Astrocyte (in vitro differentiated cells and primary cell): ENCODE measurements around the gene CD276. TPM values are rescaled to one million over a fixed set of nuclear protein-coding genes. Genes with fewer than 3 reads are reported as not detected.

Source experiments
- DNase-seq: peaks from one replicate; pipeline ENCODE4 v3.0.0-alpha.2; 2010; ENCODE audit warnings: low read depth
- FAIRE-seq: peaks from 2 replicates; lab custom pipeline; 2011; peaks lifted over from hg19 to GRCh38; lab: Jason Lieb, UNC
- H2AFZ ChIP-seq: 2 replicates; pipeline ENCODE4 v1.6.0; 2012; ENCODE audit warnings: low read depth, low read length, inconsistent platforms
- H3K27ac ChIP-seq: 2 replicates; pipeline ENCODE4 v1.5.1; 2011; ENCODE audit warnings: low read depth, low read length, inconsistent platforms
- H3K27me3 ChIP-seq: 2 replicates; pipeline ENCODE4 v1.6.0; 2011; ENCODE audit warnings: low read length, inconsistent platforms; ENCODE audit not compliant: insufficient read depth
- H3K36me3 ChIP-seq: 2 replicates; pipeline ENCODE4 v1.5.1; 2011; ENCODE audit warnings: low read length, inconsistent platforms; ENCODE audit not compliant: insufficient read depth
- H3K4me1 ChIP-seq: 2 replicates; pipeline ENCODE4 v1.5.1; 2011; ENCODE audit warnings: low read length, inconsistent platforms; ENCODE audit not compliant: insufficient read depth
- H3K4me2 ChIP-seq: 2 replicates; pipeline ENCODE4 v1.6.0; 2012; ENCODE audit warnings: low read length, inconsistent platforms
- H3K4me3 ChIP-seq: 2 replicates; pipeline ENCODE4 v1.5.1; 2011; ENCODE audit warnings: low read depth, mild to moderate bottlenecking, low read length, inconsistent platforms; ENCODE audit not compliant: insufficient read depth
- H3K79me2 ChIP-seq: 2 replicates; pipeline ENCODE4 v1.6.0; 2012; ENCODE audit warnings: mild to moderate bottlenecking, low read length, inconsistent platforms; ENCODE audit not compliant: insufficient read depth
- H3K9ac ChIP-seq: 2 replicates; pipeline ENCODE4 v1.6.0; 2012; ENCODE audit warnings: mild to moderate bottlenecking, low read length, inconsistent platforms
- H3K9me3 ChIP-seq: 2 replicates; pipeline ENCODE4 v1.5.1; 2012; ENCODE audit warnings: low read depth, mild to moderate bottlenecking, low read length, inconsistent platforms; ENCODE audit not compliant: insufficient read depth
- H4K20me1 ChIP-seq: 2 replicates; pipeline ENCODE4 v1.6.0; 2012; ENCODE audit warnings: low read length, inconsistent platforms; ENCODE audit not compliant: insufficient read depth
- H3K27ac Mint-ChIP-seq: one replicate; pipeline ENCODE4 v1.8.0; 2021; ENCODE audit warnings: mild to moderate bottlenecking, mixed read lengths; ENCODE audit not compliant: unreplicated experiment
- H3K27me3 Mint-ChIP-seq: one replicate; pipeline ENCODE4 v1.8.0; 2021; ENCODE audit warnings: low read depth, mixed read lengths; ENCODE audit not compliant: unreplicated experiment
- H3K36me3 Mint-ChIP-seq: one replicate; pipeline ENCODE4 v1.8.0; 2021; ENCODE audit warnings: low read depth, mixed read lengths; ENCODE audit not compliant: unreplicated experiment
- H3K4me1 Mint-ChIP-seq: one replicate; pipeline ENCODE4 v1.8.0; 2021; ENCODE audit warnings: low read depth, mixed read lengths; ENCODE audit not compliant: unreplicated experiment
- H3K4me3 Mint-ChIP-seq: one replicate; pipeline ENCODE4 v1.8.0; 2021; ENCODE audit warnings: mild to moderate bottlenecking, moderate library complexity, mixed read lengths; ENCODE audit not compliant: unreplicated experiment
- H3K9me3 Mint-ChIP-seq: one replicate; pipeline ENCODE4 v1.8.0; 2021; ENCODE audit warnings: mild to moderate bottlenecking, mixed read lengths; ENCODE audit not compliant: unreplicated experiment
- EZH2 ChIP-seq: IDR thresholded peaks from 2 replicates; pipeline ENCODE4 v1.6.1; 2012; ENCODE audit warnings: mild to moderate bottlenecking, low read length, inconsistent platforms; ENCODE audit not compliant: insufficient read depth
- total RNA-seq: library from RNA; stranded (reverse); gene quantifications from 2 replicates; pipeline ENCODE4 v1.2.1, GENCODE V29; 2021
- TF ChIP-seq, protein P1 (sequence below): IDR thresholded peaks from 2 replicates; pipeline ENCODE4 v1.5.1; 2011; ENCODE audit warnings: low read depth, mild to moderate bottlenecking, inconsistent platforms, low read length, moderate library complexity; ENCODE audit not compliant: insufficient read depth

The CD276 gene
- total RNA-seq, 1 donor from 2014 or later, result 225 TPM

DNA sequence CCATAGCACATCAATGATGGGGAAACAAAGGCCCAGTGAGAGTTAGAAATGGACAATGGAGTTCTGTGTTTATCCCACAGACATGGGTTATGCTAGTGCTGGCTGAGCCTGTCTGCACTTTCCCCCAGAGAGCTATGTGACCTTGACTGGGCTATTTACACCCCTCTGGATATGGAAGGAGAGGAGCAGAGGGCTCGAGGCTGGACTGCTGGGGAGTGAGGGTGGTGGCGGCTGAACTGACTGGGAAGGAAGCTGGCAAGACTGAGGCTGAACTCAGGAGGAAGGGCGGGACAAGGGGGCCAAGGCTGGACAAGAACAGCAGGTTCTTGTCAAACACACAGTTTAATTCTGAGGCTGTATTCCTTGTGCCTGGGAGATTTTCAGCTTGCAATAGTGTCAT is 79.7 kb downstream of the CD276 start:
- H2AFZ ChIP-seq, result no peak overlapping the region
- no peak for TF ChIP-seq EZH2
- TF ChIP-seq, protein P1, sequence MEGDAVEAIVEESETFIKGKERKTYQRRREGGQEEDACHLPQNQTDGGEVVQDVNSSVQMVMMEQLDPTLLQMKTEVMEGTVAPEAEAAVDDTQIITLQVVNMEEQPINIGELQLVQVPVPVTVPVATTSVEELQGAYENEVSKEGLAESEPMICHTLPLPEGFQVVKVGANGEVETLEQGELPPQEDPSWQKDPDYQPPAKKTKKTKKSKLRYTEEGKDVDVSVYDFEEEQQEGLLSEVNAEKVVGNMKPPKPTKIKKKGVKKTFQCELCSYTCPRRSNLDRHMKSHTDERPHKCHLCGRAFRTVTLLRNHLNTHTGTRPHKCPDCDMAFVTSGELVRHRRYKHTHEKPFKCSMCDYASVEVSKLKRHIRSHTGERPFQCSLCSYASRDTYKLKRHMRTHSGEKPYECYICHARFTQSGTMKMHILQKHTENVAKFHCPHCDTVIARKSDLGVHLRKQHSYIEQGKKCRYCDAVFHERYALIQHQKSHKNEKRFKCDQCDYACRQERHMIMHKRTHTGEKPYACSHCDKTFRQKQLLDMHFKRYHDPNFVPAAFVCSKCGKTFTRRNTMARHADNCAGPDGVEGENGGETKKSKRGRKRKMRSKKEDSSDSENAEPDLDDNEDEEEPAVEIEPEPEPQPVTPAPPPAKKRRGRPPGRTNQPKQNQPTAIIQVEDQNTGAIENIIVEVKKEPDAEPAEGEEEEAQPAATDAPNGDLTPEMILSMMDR, result no peak
- no peaks in the 10 kb centered on the region for H3K79me2 ChIP-seq
- no peak overlapping the region for H3K9ac ChIP-seq
- H3K4me2 ChIP-seq, result no peak overlapping the region
- no peaks in the 10 kb centered on the region for H3K4me1 ChIP-seq
- H3K36me3 Mint-ChIP-seq, result no peaks in the 10 kb centered on the region
- H3K4me1 Mint-ChIP-seq, result no peaks in the 10 kb centered on the region
- H3K27me3 Mint-ChIP-seq, result peaks cover 22% of the 10 kb centered on the region
- no peaks in the 10 kb centered on the region for H4K20me1 ChIP-seq
- FAIRE-seq, result no peak
- no peak overlapping the region for H3K4me3 ChIP-seq
- no peak overlapping the region for H3K4me3 Mint-ChIP-seq
- H3K27ac ChIP-seq, result no peak overlapping the region
- H3K9me3 ChIP-seq, result no peaks in the 10 kb centered on the region
- peaks cover 4% of the 10 kb centered on the region for H3K9me3 Mint-ChIP-seq
- no peak overlapping the region for H3K27ac Mint-ChIP-seq
- no peaks in the 10 kb centered on the region for H3K36me3 ChIP-seq
- DNase-seq, result no peak
- H3K27me3 ChIP-seq, result peaks cover 39% of the 10 kb centered on the region

Other genes with a start within 250 kb of the CD276 start
- not detected in 2 replicates for gene REC114, start 241.2 kb upstream of the CD276 start, total RNA-seq
- gene NPTN, start 51.0 kb upstream of the CD276 start, total RNA-seq, result 281 and 305 TPM in 2 replicates
- 5.2 and 9.1 TPM in 2 replicates for gene INSYN1, start 69.0 kb downstream of the CD276 start, total RNA-seq
- not detected in 2 replicates for gene TBC1D21, start 189.2 kb downstream of the CD276 start, total RNA-seq
- gene LOXL1, start 242.1 kb downstream of the CD276 start, total RNA-seq, result 280 and 384 TPM in 2 replicates